ENCODE data around the gene MUC12.
"Not testable (repeated sequence)": the region's sequence is repeated elsewhere in the genome, so short reads cannot be mapped to it uniquely, and the experiment has no call there.

The MUC12 gene

GRCh38 chr7:100969066-100969615 lies at the start of gene MUC12:
MUC12 (plus strand) TSS chr7:100969565; CDS start chr7:100969623, 58 bp downstream.
- DNase-seq (ENCODE audit: low read depth in 1 of 2, low spot score in 1 of 2): no peak

GRCh38 chr7:100919779-100920437 lies 49.5 kb upstream of the MUC12 start:
- not testable (repeated sequence) for DNase-seq (ENCODE audit: low read depth in 1 of 2, low spot score in 1 of 2)

GRCh38 chr7:100921039-100921438 lies 48.3 kb upstream of the MUC12 start:
- no peak for DNase-seq (ENCODE audit: low read depth in 1 of 2, low spot score in 1 of 2)

GRCh38 chr7:100923616-100924015 lies 45.7 kb upstream of the MUC12 start:
- not testable (repeated sequence) for DNase-seq (ENCODE audit: low read depth in 1 of 2, low spot score in 1 of 2)

- DNase-seq (ENCODE audit: low read depth in 1 of 2, low spot score in 1 of 2): no peak
These were observed 39.6 kb upstream of the MUC12 start for GRCh38 chr7:100929808-100930174.

GRCh38 chr7:100933734-100934133 lies 35.6 kb upstream of the MUC12 start:
- DNase-seq (ENCODE audit: low read depth in 1 of 2, low spot score in 1 of 2): no peak

- DNase-seq (ENCODE audit: low read depth in 1 of 2, low spot score in 1 of 2): not testable (repeated sequence)
These were observed 34.0 kb upstream of the MUC12 start for GRCh38 chr7:100935381-100935780.

- not testable (repeated sequence) for DNase-seq (ENCODE audit: low read depth in 1 of 2, low spot score in 1 of 2)
These were observed 33.2 kb upstream of the MUC12 start for GRCh38 chr7:100936167-100936566.

GRCh38 chr7:100942045-100942774 lies 27.2 kb upstream of the MUC12 start:
- no peak for DNase-seq (ENCODE audit: low read depth in 1 of 2, low spot score in 1 of 2)

GRCh38 chr7:100943693-100944092 lies 25.7 kb upstream of the MUC12 start:
- DNase-seq (ENCODE audit: low read depth in 1 of 2, low spot score in 1 of 2): no peak

GRCh38 chr7:100944138-100944537 lies 25.2 kb upstream of the MUC12 start:
- no peak for DNase-seq (ENCODE audit: low read depth in 1 of 2, low spot score in 1 of 2)

- no peak for DNase-seq (ENCODE audit: low read depth in 1 of 2, low spot score in 1 of 2)
These were observed 23.3 kb upstream of the MUC12 start for GRCh38 chr7:100946111-100946510.

- DNase-seq (ENCODE audit: low read depth in 1 of 2, low spot score in 1 of 2): no peak
These were observed 22.5 kb upstream of the MUC12 start for GRCh38 chr7:100946766-100947365.

GRCh38 chr7:100947792-100948191 lies 21.6 kb upstream of the MUC12 start:
- no peak for DNase-seq (ENCODE audit: low read depth in 1 of 2, low spot score in 1 of 2)

GRCh38 chr7:100949227-100949932 lies 20.0 kb upstream of the MUC12 start, which contains the start of gene MUC3A:
MUC3A (plus strand) TSS chr7:100949534; CDS start chr7:100949625, 91 bp downstream.
- no peak for DNase-seq (ENCODE audit: low read depth in 1 of 2, low spot score in 1 of 2)

- DNase-seq (ENCODE audit: low read depth in 1 of 2, low spot score in 1 of 2): no peak
These were observed 19.4 kb upstream of the MUC12 start for GRCh38 chr7:100949933-100950443.

- no peak for DNase-seq (ENCODE audit: low read depth in 1 of 2, low spot score in 1 of 2)
These were observed 18.2 kb upstream of the MUC12 start for GRCh38 chr7:100951172-100951571.

- no peak for DNase-seq (ENCODE audit: low read depth in 1 of 2, low spot score in 1 of 2)
These were observed 17.3 kb upstream of the MUC12 start for GRCh38 chr7:100951888-100952560.

GRCh38 chr7:100952641-100953040 lies 16.7 kb upstream of the MUC12 start:
- no peak for DNase-seq (ENCODE audit: low read depth in 1 of 2, low spot score in 1 of 2)

- DNase-seq (ENCODE audit: low read depth in 1 of 2, low spot score in 1 of 2): no peak
These were observed 11.4 kb upstream of the MUC12 start for GRCh38 chr7:100957832-100958421.

All from activated CD4-positive, alpha-beta T cell treated with anti-CD3 and anti-CD28 coated beads, Interleukin-2, amount 50 U/mL, for 24 hours (primary cell).